IMR-90 (cell line): ENCODE results near the gene ZC3H12D. TPM values are rescaled to one million over a fixed set of nuclear protein-coding genes. Genes with fewer than 3 reads are reported as not detected.

Experiments used
- ATAC-seq: fragments of 200-7000 bp; cut with Tn5 transposase; 2 replicates; pipeline ENCODE4 v1.9.1; 2020; ENCODE audit warnings: low read depth, mild to moderate bottlenecking, moderate library complexity
- BruUV-seq: library from RNA; stranded (reverse); fragments of 400-500 nt; replicated peaks from 2 replicates; lab custom pipeline; 2021; lab: Mats Ljungman, UMichigan
- CTCF ChIA-PET: fragments of 300-600 bp; formaldehyde crosslinking; extraction: SDS; loops from one replicate; lab custom pipeline; 2021; ENCODE audit warnings: antibody characterized with exemption; lab: Yijun Ruan, JAX
- POLR2A ChIA-PET: fragments of 300-600 bp; sonication (Branson Sonifier 250); formaldehyde crosslinking; loops from one replicate; lab custom pipeline; 2022; ENCODE audit warnings: antibody characterized with exemption; ENCODE audit not compliant: unreplicated experiment; lab: Charles Lee
- DNase-seq: peaks from one replicate; pipeline ENCODE4 v3.0.0; 2013
- H2AFZ ChIP-seq: replicated peaks from 2 replicates; pipeline ENCODE3; 2013; ENCODE audit warnings: low read length, mild to moderate bottlenecking; ENCODE audit not compliant: poor library complexity
- H2AK5ac ChIP-seq: 2 replicates; pipeline ENCODE4 v1.6.1; 2013; ENCODE audit warnings: low read depth, low read length, inconsistent platforms
- H2AK9ac ChIP-seq: replicated peaks from 2 replicates; pipeline ENCODE3; 2013; ENCODE audit warnings: mild to moderate bottlenecking, low read depth, low read length, moderate library complexity; ENCODE audit not compliant: poor library complexity
- H2BK120ac ChIP-seq: 2 replicates; pipeline ENCODE4 v1.6.1; 2013; ENCODE audit warnings: low read depth, low read length, inconsistent platforms
- H2BK15ac ChIP-seq: 3 replicates; pipeline ENCODE4 v1.6.1; 2013; ENCODE audit warnings: low read depth, low read length, inconsistent platforms
- H2BK20ac ChIP-seq: 2 replicates; pipeline ENCODE4 v1.6.1; 2013; ENCODE audit warnings: low read depth, mild to moderate bottlenecking, inconsistent platforms, low read length, moderate library complexity
- H2BK5ac ChIP-seq: 2 replicates; pipeline ENCODE4 v1.6.1; 2013; ENCODE audit warnings: mild to moderate bottlenecking, low read depth, low read length, inconsistent platforms; ENCODE audit not compliant: poor library complexity, severe bottlenecking
- H3K14ac ChIP-seq: replicated peaks from 2 replicates; pipeline ENCODE4 v1.6.1; 2013; ENCODE audit warnings: low read depth, low read length, inconsistent platforms
- H3K18ac ChIP-seq: 2 replicates; pipeline ENCODE4 v1.6.1; 2013; ENCODE audit warnings: low read depth, low read length, control low read depth
- H3K23ac ChIP-seq: 2 replicates; pipeline ENCODE4 v1.6.1; 2013; ENCODE audit warnings: low read depth, low read length, inconsistent platforms
- H3K27ac ChIP-seq: 2 replicates; pipeline ENCODE4 v1.5.1; 2013; ENCODE audit warnings: mild to moderate bottlenecking, control low read depth, low read length; ENCODE audit not compliant: insufficient read depth
- H3K27me3 ChIP-seq: 2 replicates; pipeline ENCODE4 v1.6.1; 2013; ENCODE audit warnings: low read length; ENCODE audit not compliant: control insufficient read depth, insufficient read depth
- H3K36me3 ChIP-seq: 2 replicates; pipeline ENCODE4 v1.6.1; 2013; ENCODE audit warnings: low read length, mixed read lengths; ENCODE audit not compliant: control insufficient read depth, insufficient read depth
- H3K4ac ChIP-seq: 2 replicates; pipeline ENCODE4 v1.6.1; 2013; ENCODE audit warnings: low read depth, low read length, inconsistent platforms
- H3K4me1 ChIP-seq: 2 replicates; pipeline ENCODE4 v1.6.1; 2013; ENCODE audit warnings: low read length, mixed read lengths; ENCODE audit not compliant: control insufficient read depth, insufficient read depth
- H3K4me2 ChIP-seq: 2 replicates; pipeline ENCODE4 v1.6.1; 2013; ENCODE audit warnings: low read depth, mild to moderate bottlenecking, control low read depth, low read length, moderate library complexity
- H3K4me3 ChIP-seq: 2 replicates; pipeline ENCODE4 v1.5.1; 2013; ENCODE audit warnings: low read depth, mild to moderate bottlenecking, control low read depth, low read length, moderate library complexity; ENCODE audit not compliant: insufficient read depth
- H3K56ac ChIP-seq: 2 replicates; pipeline ENCODE4 v1.6.1; 2013; ENCODE audit warnings: low read length, inconsistent platforms; ENCODE audit not compliant: insufficient read depth; ENCODE audit errors: extremely low read depth
- H3K79me1 ChIP-seq, 2 experiments: 2 replicates each; pipeline ENCODE4 v1.6.1; 2013; ENCODE audit warnings: low read length in 2 of 2, inconsistent platforms in 1 of 2, low read depth in 1 of 2
- H3K9ac ChIP-seq: 2 replicates; pipeline ENCODE4 v1.6.1; 2013; ENCODE audit warnings: low read depth, low read length, control low read depth
- H3K9me1 ChIP-seq: 2 replicates; pipeline ENCODE4 v1.6.1; 2013; ENCODE audit warnings: low read length, inconsistent platforms; ENCODE audit not compliant: insufficient read depth
- H3K9me3 ChIP-seq: 2 replicates; pipeline ENCODE4 v1.6.1; 2013; ENCODE audit warnings: low read length; ENCODE audit not compliant: control insufficient read depth, insufficient read depth
- H4K20me1 ChIP-seq: 2 replicates; pipeline ENCODE4 v1.6.1; 2013; ENCODE audit warnings: low read length, inconsistent platforms; ENCODE audit not compliant: insufficient read depth
- H4K5ac ChIP-seq: 2 replicates; pipeline ENCODE4 v1.6.1; 2013; ENCODE audit warnings: mild to moderate bottlenecking, low read depth, low read length, control low read depth
- H4K8ac ChIP-seq, 2 experiments: 2 replicates each; pipeline ENCODE4 v1.6.1; 2013; ENCODE audit warnings: low read depth in 2 of 2, low read length in 2 of 2, control low read depth in 1 of 2, inconsistent platforms in 1 of 2
- H4K91ac ChIP-seq: 2 replicates; pipeline ENCODE4 v1.6.1; 2013; ENCODE audit warnings: low read depth, low read length, inconsistent platforms; ENCODE audit not compliant: insufficient read depth
- CHD1 ChIP-seq: IDR thresholded peaks from 2 replicates; pipeline ENCODE4 v1.6.1; 2012; ENCODE audit warnings: low read depth, low read length, improper control_type of control experiment
- ELK1 ChIP-seq: fragments of 150-350 bp; IDR thresholded peaks from 2 replicates; pipeline ENCODE4 v1.6.1; 2016; ENCODE audit warnings: low read depth, mild to moderate bottlenecking, low read length, moderate library complexity, borderline replicate concordance
- MXI1 ChIP-seq: IDR thresholded peaks from 2 replicates; pipeline ENCODE4 v1.6.1; 2012; ENCODE audit warnings: low read depth, mild to moderate bottlenecking, low read length, moderate library complexity, borderline replicate concordance
- RCOR1 ChIP-seq: IDR thresholded peaks from 2 replicates; pipeline ENCODE4 v1.6.1; 2012; ENCODE audit warnings: mild to moderate bottlenecking, low read length, improper control_type of control experiment; ENCODE audit not compliant: insufficient replicate concordance
- WGBS, 2 experiments: methylation state at CpG; one replicate each; pipeline versions ENCODE4 v1.1.5 to v1.1.7; 2013; ENCODE audit warnings: missing lambda C conversion rate in 2 of 2; ENCODE audit not compliant: insufficient read length in 1 of 2; ENCODE audit errors: extremely low coverage in 2 of 2; 5-methylcytosine and 5-hydroxymethylcytosine counted together
- dilution Hi-C: fragments of 300-500 bp; cut with HindIII; formaldehyde crosslinking; loops from one replicate; pipeline ENCODE4 v1.14.3; 2018; ENCODE audit warnings: low sequenced_read_pairs; ENCODE audit not compliant: unreplicated experiment
- in situ Hi-C: fragments of 300-500 bp; cut with MboI; formaldehyde crosslinking; loops from 3 replicates; pipeline ENCODE4 v1.14.3; 2019; ENCODE audit warnings: low sequenced_read_pairs, inconsistent platforms, mixed read lengths
- intact Hi-C: fragments of 100-400 bp; cut with micrococcal nuclease; formaldehyde crosslinking; loops from 2 replicates; pipeline ENCODE4 v1.10.0; 2022
- polyA plus RNA-seq, 3 experiments: library from polyadenylated mRNA; depleted of rRNA; stranded (reverse); fragments of >200 nt; gene quantifications; 2 replicates each; pipeline ENCODE4 v1.2.3, GENCODE V29; 2012; ENCODE audit warnings: low replicate concordance in 1 of 3
- total RNA-seq: library from RNA; depleted of rRNA; stranded (reverse); fragments of >200 nt; gene quantifications from 2 replicates; pipeline ENCODE4 v1.2.3, GENCODE V29; 2012
- TF ChIP-seq, protein P1 (sequence below): fragments of 150-350 bp; IDR thresholded peaks from 2 replicates; pipeline ENCODE4 v1.6.1; 2017; ENCODE audit warnings: mild to moderate bottlenecking, antibody characterized with exemption, low read length, low read depth

Gene ZC3H12D
- total and polyA plus RNA-seq, 2 of the 4 experiments (the other 2 are of a cell fraction): under 0.01 to 0.12 TPM

DNA sequence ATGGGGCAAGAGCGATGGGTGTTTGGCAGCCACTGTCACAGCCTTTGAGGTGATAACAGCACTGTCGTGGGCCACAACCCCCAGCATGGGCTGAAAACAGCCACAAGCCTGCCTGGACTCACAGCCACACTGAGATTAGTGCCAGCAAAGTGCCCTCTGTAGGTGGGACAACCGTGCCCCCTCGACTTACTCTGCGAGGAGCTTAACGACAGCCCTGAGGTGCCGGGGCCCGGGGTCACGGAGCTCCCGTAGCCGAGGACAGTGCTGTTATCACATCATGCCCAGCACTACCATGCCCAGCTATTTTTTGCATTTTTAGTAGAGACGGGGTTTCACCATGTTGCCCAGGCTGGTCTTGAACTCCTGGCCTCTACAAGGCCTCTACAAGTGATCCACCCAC is 48.2 kb downstream of the ZC3H12D start:
- H3K9ac ChIP-seq: no peak overlapping the region
- in situ Hi-C loops: no loop called here
- no peak overlapping the region for H3K4me3 ChIP-seq
- no peaks in the 10 kb centered on the region for H3K9me3 ChIP-seq
- peaks cover 6% of the 10 kb centered on the region; the same call in 1 of the 2 replicates for H3K4me1 ChIP-seq
- H4K20me1 ChIP-seq: no peaks in the 10 kb centered on the region
- H3K18ac ChIP-seq: no peak overlapping the region
- no peak overlapping the region for H3K23ac ChIP-seq
- no peaks in the 10 kb centered on the region for H3K79me1 ChIP-seq
- no peak overlapping the region for H3K4me2 ChIP-seq
- no peak overlapping the region for H2AK5ac ChIP-seq
- H2AK9ac ChIP-seq: no peak overlapping the region
- no peak overlapping the region for H4K5ac ChIP-seq
- DNase-seq (no peak), ATAC-seq (no peak)
- H3K9me1 ChIP-seq: no peaks in the 10 kb centered on the region
- no peak overlapping the region for H3K14ac ChIP-seq
- no peak overlapping the region for H3K27ac ChIP-seq
- H3K36me3 ChIP-seq: no peaks in the 10 kb centered on the region
- 96% methylated on average over 9 of the region's 12 CpGs; no CpG with 5 or more reads in 1 of the 2 experiments for WGBS, 2 experiments
- BruUV-seq: no TSS peak
- no peak overlapping the region for H2BK15ac ChIP-seq
- H2BK5ac ChIP-seq: no peak overlapping the region
- POLR2A ChIA-PET: no interaction called here
- dilution Hi-C loops: no loop called here
- intact Hi-C loops: loop anchor here (10.0 kb wide), 1 partner anchor 862 kb away; no protein-coding TSS in a partner anchor
- CTCF ChIA-PET: no interaction called here
- no peak overlapping the region for H4K91ac ChIP-seq
- peaks cover 2% of the 10 kb centered on the region for H3K27me3 ChIP-seq
- TF ChIP-seq RCOR1 (no peak), ELK1 (no peak), MXI1 (no peak), CHD1 (no peak)
- TF ChIP-seq, protein P1, sequence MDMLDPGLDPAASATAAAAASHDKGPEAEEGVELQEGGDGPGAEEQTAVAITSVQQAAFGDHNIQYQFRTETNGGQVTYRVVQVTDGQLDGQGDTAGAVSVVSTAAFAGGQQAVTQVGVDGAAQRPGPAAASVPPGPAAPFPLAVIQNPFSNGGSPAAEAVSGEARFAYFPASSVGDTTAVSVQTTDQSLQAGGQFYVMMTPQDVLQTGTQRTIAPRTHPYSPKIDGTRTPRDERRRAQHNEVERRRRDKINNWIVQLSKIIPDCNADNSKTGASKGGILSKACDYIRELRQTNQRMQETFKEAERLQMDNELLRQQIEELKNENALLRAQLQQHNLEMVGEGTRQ: no peak
- no peak overlapping the region for H3K4ac ChIP-seq
- H2BK120ac ChIP-seq: no peak overlapping the region
- H2AFZ ChIP-seq: no peak overlapping the region
- no peak overlapping the region for H4K8ac ChIP-seq
- H3K56ac ChIP-seq: no peak overlapping the region
- H2BK20ac ChIP-seq: no peak overlapping the region
